ENCODE measurements around the gene ILDR2. TPM values are rescaled to one million over a fixed set of nuclear protein-coding genes. Genes with fewer than 3 reads are reported as not detected.

The ILDR2 gene
- total RNA-seq, 1 donor from 2014 or later: 0.56 TPM

GRCh38 chr1:166937962-166938361 is 37.4 kb downstream of the ILDR2 start:
- no peak for TF ChIP-seq CTCF (IDR thresholded peaks at IDR 0.05; ENCODE audit: partially characterized antibody, unreplicated experiment)
- no peak for DNase-seq
- peaks cover 3% of the 10 kb centered on the region for H3K4me1 Mint-ChIP-seq (ENCODE audit: low read depth, unreplicated experiment)
- H3K27ac Mint-ChIP-seq (ENCODE audit: unreplicated experiment): no peak overlapping the region
- H3K4me3 Mint-ChIP-seq (ENCODE audit: unreplicated experiment): no peak overlapping the region
- no peaks in the 10 kb centered on the region for H3K27me3 Mint-ChIP-seq (ENCODE audit: unreplicated experiment)
- H3K36me3 Mint-ChIP-seq (ENCODE audit: unreplicated experiment): no peaks in the 10 kb centered on the region
- H3K9me3 Mint-ChIP-seq (ENCODE audit: unreplicated experiment): no peaks in the 10 kb centered on the region

GRCh38 chr1:166937329-166937728 is 38.0 kb downstream of the ILDR2 start:
- no peaks in the 10 kb centered on the region for H3K36me3 Mint-ChIP-seq (ENCODE audit: unreplicated experiment)
- no peak for TF ChIP-seq CTCF (IDR thresholded peaks at IDR 0.05; ENCODE audit: partially characterized antibody, unreplicated experiment)
- no peak overlapping the region for H3K4me3 Mint-ChIP-seq (ENCODE audit: unreplicated experiment)
- H3K4me1 Mint-ChIP-seq (ENCODE audit: low read depth, unreplicated experiment): peaks cover 3% of the 10 kb centered on the region
- H3K9me3 Mint-ChIP-seq (ENCODE audit: unreplicated experiment): no peaks in the 10 kb centered on the region
- H3K27me3 Mint-ChIP-seq (ENCODE audit: unreplicated experiment): no peaks in the 10 kb centered on the region
- no peak for DNase-seq
- H3K27ac Mint-ChIP-seq (ENCODE audit: unreplicated experiment): no peak overlapping the region

- no peaks in the 10 kb centered on the region for H3K9me3 Mint-ChIP-seq (ENCODE audit: unreplicated experiment)
- H3K27ac Mint-ChIP-seq (ENCODE audit: unreplicated experiment): no peak overlapping the region
- peaks cover 1% of the 10 kb centered on the region for H3K4me1 Mint-ChIP-seq (ENCODE audit: low read depth, unreplicated experiment)
- TF ChIP-seq CTCF (IDR thresholded peaks at IDR 0.05; ENCODE audit: partially characterized antibody, unreplicated experiment): no peak
- no peak overlapping the region for H3K4me3 Mint-ChIP-seq (ENCODE audit: unreplicated experiment)
- H3K27me3 Mint-ChIP-seq (ENCODE audit: unreplicated experiment): no peaks in the 10 kb centered on the region
- DNase-seq: no peak
- H3K36me3 Mint-ChIP-seq (ENCODE audit: unreplicated experiment): no peaks in the 10 kb centered on the region
Measured at GRCh38 chr1:166933633-166934032, 41.7 kb downstream of the ILDR2 start.

- Mint-ChIP-seq H3K9me3 (ENCODE audit: unreplicated experiment) (no peaks in the 10 kb centered on the region), H3K27ac (ENCODE audit: unreplicated experiment) (no peak overlapping the region), H3K27me3 (ENCODE audit: unreplicated experiment) (no peaks in the 10 kb centered on the region), H3K36me3 (ENCODE audit: unreplicated experiment) (no peaks in the 10 kb centered on the region), H3K4me1 (ENCODE audit: low read depth, unreplicated experiment) (no peaks in the 10 kb centered on the region), H3K4me3 (ENCODE audit: unreplicated experiment) (no peak overlapping the region)
- TF ChIP-seq CTCF (IDR thresholded peaks at IDR 0.05; ENCODE audit: partially characterized antibody, unreplicated experiment): no peak
- no peak for DNase-seq
Measured at GRCh38 chr1:166933140-166933539, 42.2 kb downstream of the ILDR2 start.

- no peak for TF ChIP-seq CTCF (IDR thresholded peaks at IDR 0.05; ENCODE audit: partially characterized antibody, unreplicated experiment)
- H3K36me3 Mint-ChIP-seq (ENCODE audit: unreplicated experiment): no peaks in the 10 kb centered on the region
- peaks cover 3% of the 10 kb centered on the region for H3K27me3 Mint-ChIP-seq (ENCODE audit: unreplicated experiment)
- no peaks in the 10 kb centered on the region for H3K4me1 Mint-ChIP-seq (ENCODE audit: low read depth, unreplicated experiment)
- H3K27ac Mint-ChIP-seq (ENCODE audit: unreplicated experiment): no peak overlapping the region
- H3K4me3 Mint-ChIP-seq (ENCODE audit: unreplicated experiment): no peak overlapping the region
- H3K9me3 Mint-ChIP-seq (ENCODE audit: unreplicated experiment): no peaks in the 10 kb centered on the region
- no peak for DNase-seq
Measured at GRCh38 chr1:166929911-166930310, 45.4 kb downstream of the ILDR2 start.

All from glutamatergic neuron (in vitro differentiated cells).